H9 (cell line): Measurements from ENCODE around the gene NDRG4. TPM values are rescaled to one million over a fixed set of nuclear protein-coding genes. Genes with fewer than 3 reads are reported as not detected.
A peak's percentile ranks its signal among the peaks of the same experiment; 100 is the strongest.

ENCODE experiments used
- DNase-seq: peaks from one replicate; pipeline ENCODE4 v3.0.0-alpha.2; 2017
- H2AFZ ChIP-seq: one replicate; pipeline ENCODE4 v1.6.1; 2013; ENCODE audit warnings: mild to moderate bottlenecking, low read length, control low read depth, moderate library complexity
- H2AK5ac ChIP-seq: 2 replicates; pipeline ENCODE4 v1.6.1; 2013; ENCODE audit warnings: low read length, control low read depth, mixed read lengths; ENCODE audit not compliant: insufficient read length
- H2BK120ac ChIP-seq: one replicate; pipeline ENCODE4 v1.6.1; 2013; ENCODE audit warnings: low read depth, mild to moderate bottlenecking, low read length, control low read depth, inconsistent platforms; ENCODE audit not compliant: poor library complexity, severe bottlenecking
- H2BK12ac ChIP-seq: 2 replicates; pipeline ENCODE4 v1.6.1; 2013; ENCODE audit warnings: low read length, control low read depth, mixed read lengths, low read depth; ENCODE audit not compliant: insufficient read length
- H2BK15ac ChIP-seq: 2 replicates; pipeline ENCODE4 v1.6.1; 2013; ENCODE audit warnings: low read depth, low read length, control low read depth
- H2BK20ac ChIP-seq: one replicate; pipeline ENCODE4 v1.6.1; 2013; ENCODE audit warnings: low read depth, mild to moderate bottlenecking, low read length, control low read depth, inconsistent platforms; ENCODE audit not compliant: poor library complexity, severe bottlenecking
- H2BK5ac ChIP-seq: 2 replicates; pipeline ENCODE4 v1.6.1; 2013; ENCODE audit warnings: low read length, control low read depth, mixed read lengths; ENCODE audit not compliant: insufficient read length
- H3K14ac ChIP-seq: 2 replicates; pipeline ENCODE4 v1.6.1; 2013; ENCODE audit warnings: low read length, control low read depth; ENCODE audit not compliant: insufficient read depth
- H3K18ac ChIP-seq: 2 replicates; pipeline ENCODE4 v1.6.1; 2013; ENCODE audit warnings: low read depth, mild to moderate bottlenecking, mixed read lengths, low read length, control low read depth; ENCODE audit not compliant: insufficient read length
- H3K23ac ChIP-seq: 2 replicates; pipeline ENCODE4 v1.6.1; 2013; ENCODE audit warnings: low read length, control low read depth, mixed read lengths, low read depth; ENCODE audit not compliant: insufficient read length
- H3K23me2 ChIP-seq: 2 replicates; pipeline ENCODE4 v1.6.1; 2013; ENCODE audit warnings: low read depth, mild to moderate bottlenecking, mixed read lengths, low read length, control low read depth; ENCODE audit not compliant: insufficient read length, poor library complexity, severe bottlenecking
- H3K27ac ChIP-seq: 2 replicates; pipeline ENCODE4 v1.5.1; 2013; ENCODE audit warnings: low read length, control low read depth, mixed read lengths, low read depth; ENCODE audit not compliant: insufficient read length
- H3K27me3 ChIP-seq: 2 replicates; pipeline ENCODE4 v1.6.1; 2013; ENCODE audit warnings: low read length, control low read depth, inconsistent platforms; ENCODE audit not compliant: insufficient read depth
- H3K4ac ChIP-seq: 2 replicates; pipeline ENCODE4 v1.6.1; 2013; ENCODE audit warnings: low read depth, mild to moderate bottlenecking, control low read depth, inconsistent platforms, low read length, moderate library complexity
- H3K4me1 ChIP-seq: 2 replicates; pipeline ENCODE4 v1.6.1; 2013; ENCODE audit warnings: low read length, control low read depth, inconsistent platforms; ENCODE audit not compliant: insufficient read depth
- H3K4me2 ChIP-seq: 2 replicates; pipeline ENCODE4 v1.6.1; 2013; ENCODE audit warnings: low read length, control low read depth, mixed read lengths; ENCODE audit not compliant: insufficient read length, insufficient read depth
- H3K56ac ChIP-seq: 2 replicates; pipeline ENCODE4 v1.6.1; 2013; ENCODE audit warnings: low read depth, mild to moderate bottlenecking, mixed read lengths, low read length, control low read depth; ENCODE audit not compliant: insufficient read length
- H3K79me1 ChIP-seq: 2 replicates; pipeline ENCODE4 v1.6.1; 2013; ENCODE audit warnings: low read depth, mild to moderate bottlenecking, moderate library complexity, low read length, control low read depth, inconsistent platforms; ENCODE audit not compliant: insufficient read depth, poor library complexity, severe bottlenecking
- H3K79me2 ChIP-seq: 2 replicates; pipeline ENCODE4 v1.6.1; 2013; ENCODE audit warnings: low read length, control low read depth, inconsistent platforms; ENCODE audit not compliant: insufficient read depth
- H3K9ac ChIP-seq: 2 replicates; pipeline ENCODE4 v1.6.1; 2013; ENCODE audit warnings: low read length, control low read depth, mixed read lengths; ENCODE audit not compliant: insufficient read length; ENCODE audit errors: extremely low read depth
- H3K9me3 ChIP-seq: one replicate; pipeline ENCODE4 v1.6.1; 2013; ENCODE audit warnings: low read depth, low read length, inconsistent platforms; ENCODE audit not compliant: control insufficient read depth
- H3T11ph ChIP-seq: one replicate; pipeline ENCODE4 v1.6.1; 2013; ENCODE audit warnings: mild to moderate bottlenecking, low read length, control low read depth, inconsistent platforms
- H4K20me1 ChIP-seq: one replicate; pipeline ENCODE4 v1.6.1; 2013; ENCODE audit not compliant: control insufficient read depth, insufficient read length, insufficient read depth
- H4K5ac ChIP-seq: 2 replicates; pipeline ENCODE4 v1.6.1; 2013; ENCODE audit warnings: low read depth, mild to moderate bottlenecking, mixed read lengths, low read length, control low read depth; ENCODE audit not compliant: insufficient read length
- H4K8ac ChIP-seq: replicated peaks from 2 replicates; pipeline ENCODE4 v1.6.1; 2013; ENCODE audit warnings: low read length, control low read depth, mixed read lengths, low read depth; ENCODE audit not compliant: insufficient read length
- H4K91ac ChIP-seq: 2 replicates; pipeline ENCODE4 v1.6.1; 2013; ENCODE audit warnings: low read depth, mild to moderate bottlenecking, moderate library complexity, mixed read lengths, low read length, control low read depth; ENCODE audit not compliant: insufficient read length
- H3K27ac Mint-ChIP-seq, 3 experiments: 2 replicates in 2 of 3; 3 replicates in 1 of 3; pipeline ENCODE4 v1.8.0; 2020 to 2021; ENCODE audit warnings: mixed read lengths in 3 of 3, mild to moderate bottlenecking in 1 of 3, moderate library complexity in 1 of 3
- H3K27me3 Mint-ChIP-seq: 2 replicates; pipeline ENCODE4 v1.8.0; 2021; ENCODE audit warnings: low read depth, mild to moderate bottlenecking, moderate library complexity, mixed read lengths
- H3K36me3 Mint-ChIP-seq, 3 experiments: 2 replicates in 2 of 3; 3 replicates in 1 of 3; pipeline ENCODE4 v1.8.0; 2020 to 2021; ENCODE audit warnings: low read depth in 3 of 3, mixed read lengths in 3 of 3; ENCODE audit not compliant: insufficient read depth in 1 of 3
- H3K4me1 Mint-ChIP-seq, 2 experiments: 2 replicates each; pipeline ENCODE4 v1.8.0; 2020; ENCODE audit warnings: mixed read lengths in 2 of 2
- H3K4me3 Mint-ChIP-seq, 2 experiments: 2 replicates in 1 of 2; 3 replicates in 1 of 2; pipeline ENCODE4 v1.8.0; 2020 to 2021; ENCODE audit warnings: mild to moderate bottlenecking in 2 of 2, mixed read lengths in 2 of 2, moderate library complexity in 1 of 2
- H3K9me3 Mint-ChIP-seq, 2 experiments: 2 replicates in 1 of 2; 3 replicates in 1 of 2; pipeline ENCODE4 v1.8.0; 2020; ENCODE audit warnings: mild to moderate bottlenecking in 2 of 2, mixed read lengths in 2 of 2, moderate library complexity in 1 of 2
- CTCF ChIP-seq: fragments of 200-600 bp; sonication (generic); conservative IDR thresholded peaks from 3 replicates; pipeline ENCODE4 v1.8.0; 2021; ENCODE audit warnings: antibody characterized with exemption, mild to moderate bottlenecking
- WGBS: extraction: QIAGEN DNeasy Blood & Tissue Kit; methylation state at CpG from one replicate; pipeline ENCODE4 v1.1.7; 2013; ENCODE audit warnings: missing lambda C conversion rate, low lambda C conversion rate, mixed read lengths; ENCODE audit not compliant: insufficient read length; ENCODE audit errors: extremely low coverage; 5-methylcytosine and 5-hydroxymethylcytosine counted together
- total RNA-seq: library from RNA; stranded (reverse); gene quantifications from 2 replicates; pipeline ENCODE4 v1.2.1, GENCODE V29; 2021

The NDRG4 gene
- total RNA-seq, 1 experiment from 2014 or later: 18.6 TPM

- Histone ChIP-seq H3T11ph (no peak overlapping the region), H4K8ac (no peak overlapping the region), H3K18ac (peak overlapping the region; percentile 65), H3K4me2 (no peak overlapping the region), H4K91ac (peak overlapping the region; percentile 34), H3K4ac (peak overlapping the region; percentile 48), H3K9me3 (no peaks in the 10 kb centered on the region), H3K23me2 (no peaks in the 10 kb centered on the region), H3K79me2 (no peaks in the 10 kb centered on the region), H3K4me1 (no peaks in the 10 kb centered on the region; the same call in 1 of the 2 replicates), H3K9ac (no peak overlapping the region), H2BK12ac (peak overlapping the region; percentile 68), H3K14ac (peak overlapping the region; percentile 31), H2BK15ac (no peak overlapping the region), H4K20me1 (no peaks in the 10 kb centered on the region), H2BK120ac (no peak overlapping the region), H3K27ac (no peak overlapping the region), H3K79me1 (no peaks in the 10 kb centered on the region), H2AFZ (no peak overlapping the region), H2BK20ac (no peak overlapping the region), H3K23ac (no peak overlapping the region), H3K56ac (no peak overlapping the region), H4K5ac (no peak overlapping the region), H2AK5ac (no peak overlapping the region), H2BK5ac (no peak overlapping the region), H3K27me3 (no peaks in the 10 kb centered on the region)
- peaks cover 0 to 2% of the 10 kb centered on the region in 2 experiments; a peak in 2 of 5 replicates for H3K9me3 Mint-ChIP-seq
- WGBS: no CpG with 5 or more reads among the region's 20 CpGs
- H3K27ac Mint-ChIP-seq: no peak overlapping the region
- peaks cover 14 to 41% of the 10 kb centered on the region in 2 experiments for H3K4me1 Mint-ChIP-seq
- peaks cover 0 to 2% (median 0%) of the 10 kb centered on the region in 3 experiments; a peak in 1 of 7 replicates for H3K36me3 Mint-ChIP-seq
- no peak for TF ChIP-seq CTCF
- no peak overlapping the region for H3K4me3 Mint-ChIP-seq
- no peak for DNase-seq
- peaks cover 44% of the 10 kb centered on the region for H3K27me3 Mint-ChIP-seq
Measured at GRCh38 chr16:58493756-58494431, 6.0 kb upstream of the NDRG4 start.
